HFFc6 (cell line): Measurements from ENCODE around the gene CYP3A5. TPM values are rescaled to one million over a fixed set of nuclear protein-coding genes. Genes with fewer than 3 reads are reported as not detected.
"Not testable (repeated sequence)": the region's sequence is repeated elsewhere in the genome, so short reads cannot be mapped to it uniquely, and the experiment has no call there.

ENCODE experiments used
- DNase-seq: peaks from one replicate; pipeline ENCODE4 v3.0.0-alpha.2; 2018
- H3K27ac Mint-ChIP-seq: 2 replicates; pipeline ENCODE4 v1.8.0; 2020; ENCODE audit warnings: mild to moderate bottlenecking, mixed read lengths
- H3K27me3 Mint-ChIP-seq: 2 replicates; pipeline ENCODE4 v1.8.0; 2021; ENCODE audit warnings: mild to moderate bottlenecking, moderate library complexity, mixed read lengths; ENCODE audit not compliant: insufficient read depth
- H3K36me3 Mint-ChIP-seq: 2 replicates; pipeline ENCODE4 v1.8.0; 2021; ENCODE audit warnings: low read depth, mixed read lengths
- H3K4me1 Mint-ChIP-seq: 2 replicates; pipeline ENCODE4 v1.8.0; 2020; ENCODE audit warnings: low read depth, mixed read lengths
- H3K4me3 Mint-ChIP-seq: 2 replicates; pipeline ENCODE4 v1.8.0; 2020; ENCODE audit warnings: mild to moderate bottlenecking, moderate library complexity, mixed read lengths
- H3K9me3 Mint-ChIP-seq: 2 replicates; pipeline ENCODE4 v1.8.0; 2020; ENCODE audit warnings: mild to moderate bottlenecking, mixed read lengths
- CTCF ChIP-seq: fragments of 200-600 bp; sonication (generic); IDR thresholded peaks from 2 replicates; pipeline ENCODE4 v1.5.0; 2021; ENCODE audit warnings: antibody characterized with exemption, mild to moderate bottlenecking
- total RNA-seq, 6 experiments: library from RNA; stranded (reverse); fragmentation: NEBNext Ultra II Directional; extraction: Animal tissue kit (Norgen Biotek cat#: 25700); gene quantifications; 2 replicates in 1 of 6; 3 replicates in 5 of 6; pipeline ENCODE4 v1.2.3, GENCODE V29; 2021

The CYP3A5 gene
- total RNA-seq, 6 experiments from 2014 or later, result 0.30 to 1.8 (median 0.48) TPM

DNA sequence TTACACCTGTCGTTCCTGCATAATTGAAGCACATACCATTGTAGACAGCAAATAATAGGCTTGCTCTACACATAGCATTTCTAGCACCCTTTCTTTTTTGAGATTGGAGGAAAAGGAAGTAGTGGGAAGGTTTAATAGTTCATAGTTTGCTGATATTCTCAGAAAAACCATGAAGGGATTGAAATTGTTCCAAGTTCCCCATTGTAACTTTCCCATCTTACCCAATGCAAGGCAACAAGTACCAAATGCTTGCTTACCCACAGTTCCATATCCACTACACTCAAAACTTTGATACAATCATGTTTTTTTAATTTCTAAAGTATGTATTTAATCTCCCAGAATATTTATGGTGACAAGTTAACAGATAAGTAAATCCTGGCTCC is 13.8 kb downstream of the CYP3A5 start:
- DNase-seq, result no peak
- H3K27me3 Mint-ChIP-seq, result no peaks in the 10 kb centered on the region
- H3K27ac Mint-ChIP-seq, result no peak overlapping the region
- no peak overlapping the region for H3K4me3 Mint-ChIP-seq
- no peaks in the 10 kb centered on the region for H3K9me3 Mint-ChIP-seq
- no peaks in the 10 kb centered on the region; the same call in 1 of the 2 replicates for H3K4me1 Mint-ChIP-seq
- no peaks in the 10 kb centered on the region for H3K36me3 Mint-ChIP-seq
- TF ChIP-seq CTCF, result no peak

DNA sequence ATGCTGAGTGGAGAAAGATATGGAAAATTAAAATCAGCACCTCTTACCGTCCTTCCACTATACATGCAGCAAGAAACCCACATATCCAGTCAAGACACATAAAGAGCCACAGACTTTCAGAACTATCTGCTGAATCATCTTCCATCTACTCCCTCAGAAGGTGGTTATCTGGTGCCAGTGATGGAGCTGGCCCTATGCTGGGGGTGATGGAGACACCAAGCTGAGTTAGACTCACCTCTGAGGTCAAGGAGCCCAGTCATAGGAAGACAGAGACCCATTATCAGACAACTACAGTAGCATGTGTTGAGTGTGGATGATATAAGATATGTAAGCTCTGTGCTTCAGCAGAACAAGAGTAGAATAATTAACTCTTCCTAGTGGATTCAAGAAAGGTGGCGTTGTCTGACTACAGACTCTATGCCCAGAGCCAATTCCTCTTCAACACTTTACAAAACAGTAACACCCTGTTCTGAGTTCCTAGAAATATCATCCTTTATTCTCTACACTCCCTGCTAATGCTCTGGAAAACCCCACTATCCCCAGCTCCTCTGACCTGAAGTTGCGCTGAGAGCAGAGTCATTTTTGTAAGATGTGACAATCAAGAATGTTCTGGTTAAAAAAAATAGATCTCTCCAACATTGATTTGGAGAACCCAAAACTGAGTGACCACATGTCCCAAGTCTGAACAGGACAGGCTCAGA is 14.3 kb downstream of the CYP3A5 start:
- Mint-ChIP-seq H3K27me3 (no peaks in the 10 kb centered on the region), H3K36me3 (no peaks in the 10 kb centered on the region), H3K4me1 (no peaks in the 10 kb centered on the region; the same call in 1 of the 2 replicates), H3K9me3 (no peaks in the 10 kb centered on the region), H3K27ac (no peak overlapping the region; the same call in 1 of the 2 replicates), H3K4me3 (no peak overlapping the region)
- TF ChIP-seq CTCF, result no peak
- no peak for DNase-seq

DNA sequence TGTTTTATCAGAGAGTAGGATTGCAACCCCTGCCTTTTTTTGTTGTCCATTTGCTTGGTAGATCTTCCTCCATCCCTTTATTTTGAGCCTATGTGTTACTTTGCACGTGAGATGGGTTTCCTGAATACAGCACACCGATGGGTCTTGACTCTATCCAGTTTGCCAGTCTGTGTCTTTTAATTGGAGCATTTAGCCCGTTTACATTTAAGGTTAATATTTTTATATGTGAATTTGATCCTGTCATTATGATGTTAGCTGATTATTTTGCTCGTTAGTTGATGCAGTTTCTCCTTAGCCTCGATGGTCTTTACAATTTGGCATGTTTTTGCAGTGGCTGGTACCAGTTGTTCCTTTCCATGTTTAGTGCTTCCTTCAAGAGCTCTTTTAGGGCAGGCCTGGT is 21.9 kb downstream of the CYP3A5 start:
- DNase-seq, H3K27me3 Mint-ChIP-seq, H3K36me3 Mint-ChIP-seq, H3K9me3 Mint-ChIP-seq, H3K27ac Mint-ChIP-seq, H3K4me3 Mint-ChIP-seq, H3K4me1 Mint-ChIP-seq: not testable (repeated sequence)

- not testable (repeated sequence) for H3K9me3 Mint-ChIP-seq
These were observed 25.2 kb downstream of the CYP3A5 start for GRCh38 chr7:99654626-99655025.

DNA sequence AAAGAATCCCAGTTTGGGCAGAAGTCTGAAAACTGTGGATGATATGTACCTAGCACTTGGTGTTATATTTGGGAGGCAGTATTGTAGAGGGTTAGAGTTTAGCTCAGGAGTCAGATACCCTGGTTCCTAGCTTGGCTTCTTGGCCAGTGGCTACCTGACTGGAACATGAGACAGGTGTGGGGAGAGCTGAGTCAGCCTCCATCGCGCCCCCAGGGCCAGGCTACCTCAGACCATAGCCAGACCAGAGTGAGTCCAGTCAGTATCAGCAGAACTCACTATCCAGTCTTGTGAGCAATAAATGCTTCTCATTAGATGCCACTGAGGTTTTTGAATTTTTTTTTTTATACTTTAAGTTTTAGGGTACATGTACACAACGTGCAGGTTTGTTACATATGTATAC is 26.0 kb downstream of the CYP3A5 start:
- no peak overlapping the region for H3K4me3 Mint-ChIP-seq
- no peaks in the 10 kb centered on the region for H3K4me1 Mint-ChIP-seq
- no peaks in the 10 kb centered on the region; the same call in 1 of the 2 replicates for H3K27me3 Mint-ChIP-seq
- no peak overlapping the region for H3K27ac Mint-ChIP-seq
- no peaks in the 10 kb centered on the region for H3K36me3 Mint-ChIP-seq
- DNase-seq, result no peak
- TF ChIP-seq CTCF, result no peak
- H3K9me3 Mint-ChIP-seq, result no peaks in the 10 kb centered on the region; the same call in 1 of the 2 replicates

More at GRCh38 chr7:99654626-99655025, 25.2 kb downstream of the CYP3A5 start:
- not testable (repeated sequence) for H3K4me1 Mint-ChIP-seq, H3K36me3 Mint-ChIP-seq, H3K4me3 Mint-ChIP-seq, H3K27me3 Mint-ChIP-seq, H3K27ac Mint-ChIP-seq, DNase-seq

DNA sequence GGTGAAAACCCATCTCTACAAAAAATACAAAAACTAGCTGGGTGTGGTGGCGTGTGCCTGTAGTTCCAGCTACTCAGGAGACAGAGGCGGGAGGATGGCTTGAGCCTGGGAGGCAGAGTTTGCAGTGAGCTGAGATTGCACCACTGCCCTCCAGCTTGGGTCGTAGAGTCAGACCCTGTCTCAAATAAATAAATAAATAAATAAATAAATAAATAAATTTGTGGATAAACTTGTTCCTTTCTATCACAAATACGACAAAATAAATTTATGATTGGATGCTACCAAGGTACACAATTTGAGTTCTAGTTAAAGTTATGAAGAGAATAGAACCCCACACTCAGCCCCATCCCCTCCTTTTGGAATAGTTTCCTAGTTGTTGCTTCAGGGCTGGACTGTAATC is 26.5 kb downstream of the CYP3A5 start:
- H3K4me3 Mint-ChIP-seq, H3K9me3 Mint-ChIP-seq, H3K4me1 Mint-ChIP-seq, DNase-seq, H3K27me3 Mint-ChIP-seq, H3K36me3 Mint-ChIP-seq, H3K27ac Mint-ChIP-seq: not testable (repeated sequence)

GRCh38 chr7:99652671-99653070 is 27.1 kb downstream of the CYP3A5 start:
- DNase-seq, result no peak
- no peak for TF ChIP-seq CTCF
- no peaks in the 10 kb centered on the region for H3K4me1 Mint-ChIP-seq
- no peaks in the 10 kb centered on the region for H3K36me3 Mint-ChIP-seq
- H3K9me3 Mint-ChIP-seq, result no peaks in the 10 kb centered on the region; the same call in 1 of the 2 replicates
- H3K27ac Mint-ChIP-seq, result no peak overlapping the region
- H3K4me3 Mint-ChIP-seq, result no peak overlapping the region
- H3K27me3 Mint-ChIP-seq, result no peaks in the 10 kb centered on the region
